Mesothelial cell of epicardium (in vitro differentiated cells): Measurements from ENCODE around the gene NAA80. TPM values are rescaled to one million over a fixed set of nuclear protein-coding genes. Genes with fewer than 3 reads are reported as not detected.
A peak's percentile ranks its signal among the peaks of the same experiment; 100 is the strongest.

ENCODE experiments used
- DNase-seq, 2 experiments: peaks; one replicate each; pipeline ENCODE4 v3.0.0; 2021; ENCODE audit warnings: low spot score in 2 of 2; ENCODE audit not compliant: unreplicated experiment in 2 of 2
- H3K27ac Mint-ChIP-seq: 2 replicates; pipeline ENCODE4 v1.8.0; 2021; ENCODE audit warnings: mixed read lengths
- H3K27me3 Mint-ChIP-seq: 2 replicates; pipeline ENCODE4 v1.8.0; 2021; ENCODE audit warnings: low read depth, mixed read lengths
- H3K36me3 Mint-ChIP-seq: 2 replicates; pipeline ENCODE4 v1.8.0; 2021; ENCODE audit warnings: mixed read lengths
- H3K4me1 Mint-ChIP-seq: 2 replicates; pipeline ENCODE4 v1.8.0; 2021; ENCODE audit warnings: mixed read lengths
- H3K4me3 Mint-ChIP-seq: 2 replicates; pipeline ENCODE4 v1.8.0; 2021; ENCODE audit warnings: mild to moderate bottlenecking, moderate library complexity, mixed read lengths
- H3K9me3 Mint-ChIP-seq: 2 replicates; pipeline ENCODE4 v1.8.0; 2021; ENCODE audit warnings: mixed read lengths
- CTCF ChIP-seq: fragments of 200-600 bp; sonication (generic); IDR thresholded peaks from one replicate; pipeline ENCODE4 v1.5.0; 2021; ENCODE audit warnings: antibody characterized with exemption; ENCODE audit not compliant: unreplicated experiment
- total RNA-seq: library from RNA; stranded (reverse); gene quantifications from 3 replicates; pipeline ENCODE4 v1.2.1, GENCODE V29; 2021

NAA80 gene
- total RNA-seq, 1 donor from 2014 or later: 17.3 TPM

GRCh38 chr3:50339485-50340146 lies 40.4 kb upstream of the NAA80 start:
- H3K9me3 Mint-ChIP-seq: no peaks in the 10 kb centered on the region
- TF ChIP-seq CTCF: no peak
- H3K27me3 Mint-ChIP-seq: peaks cover 57% of the 10 kb centered on the region
- H3K27ac Mint-ChIP-seq: no peak overlapping the region
- H3K36me3 Mint-ChIP-seq: no peaks in the 10 kb centered on the region
- no peak for DNase-seq
- H3K4me1 Mint-ChIP-seq: peaks cover 36% of the 10 kb centered on the region
- peak overlapping the region; percentile 85 for H3K4me3 Mint-ChIP-seq

GRCh38 chr3:50338965-50339364 lies 39.8 kb upstream of the NAA80 start:
- TF ChIP-seq CTCF: no peak
- peaks cover 53% of the 10 kb centered on the region for H3K27me3 Mint-ChIP-seq
- peak overlapping the region; percentile 99 for H3K27ac Mint-ChIP-seq
- no peak for DNase-seq
- H3K36me3 Mint-ChIP-seq: no peaks in the 10 kb centered on the region
- no peaks in the 10 kb centered on the region for H3K9me3 Mint-ChIP-seq
- H3K4me3 Mint-ChIP-seq: peak overlapping the region; percentile 85
- peaks cover 40% of the 10 kb centered on the region for H3K4me1 Mint-ChIP-seq

- peak overlapping the region; percentile 85 for H3K4me3 Mint-ChIP-seq
- DNase-seq: peak; percentile 94 to 95
- peaks cover 37% of the 10 kb centered on the region for H3K27me3 Mint-ChIP-seq
- no peaks in the 10 kb centered on the region for H3K9me3 Mint-ChIP-seq
- H3K4me1 Mint-ChIP-seq: peaks cover 45% of the 10 kb centered on the region
- TF ChIP-seq CTCF: no peak
- peak overlapping the region; percentile 99 for H3K27ac Mint-ChIP-seq
- H3K36me3 Mint-ChIP-seq: no peaks in the 10 kb centered on the region
Observed at GRCh38 chr3:50337175-50337861, 38.1 kb upstream of the NAA80 start.

GRCh38 chr3:50336452-50337174 lies 37.4 kb upstream of the NAA80 start:
- no peak for TF ChIP-seq CTCF
- Mint-ChIP-seq H3K4me3 (peak overlapping the region; percentile 85), H3K27me3 (peaks cover 30% of the 10 kb centered on the region), H3K36me3 (no peaks in the 10 kb centered on the region), H3K27ac (peak overlapping the region; percentile 93), H3K4me1 (peaks cover 45% of the 10 kb centered on the region), H3K9me3 (no peaks in the 10 kb centered on the region)
- no peak for DNase-seq

GRCh38 chr3:50334339-50335075 lies 35.3 kb upstream of the NAA80 start:
- no peak for DNase-seq
- Mint-ChIP-seq H3K27ac (no peak overlapping the region), H3K27me3 (peaks cover 11% of the 10 kb centered on the region), H3K4me3 (peak overlapping the region; percentile 30), H3K4me1 (peaks cover 38% of the 10 kb centered on the region), H3K36me3 (peaks cover 5% of the 10 kb centered on the region), H3K9me3 (no peaks in the 10 kb centered on the region)
- no peak for TF ChIP-seq CTCF
